ENCODE measurements around the gene LRRC3. TPM values are rescaled to one million over a fixed set of nuclear protein-coding genes. Genes with fewer than 3 reads are reported as not detected.
"Not testable (repeated sequence)": the region's sequence is repeated elsewhere in the genome, so short reads cannot be mapped to it uniquely, and the experiment has no call there.

The LRRC3 gene, protein sequence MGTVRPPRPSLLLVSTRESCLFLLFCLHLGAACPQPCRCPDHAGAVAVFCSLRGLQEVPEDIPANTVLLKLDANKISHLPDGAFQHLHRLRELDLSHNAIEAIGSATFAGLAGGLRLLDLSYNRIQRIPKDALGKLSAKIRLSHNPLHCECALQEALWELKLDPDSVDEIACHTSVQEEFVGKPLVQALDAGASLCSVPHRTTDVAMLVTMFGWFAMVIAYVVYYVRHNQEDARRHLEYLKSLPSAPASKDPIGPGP
- total RNA-seq = 2.1 TPM
- long read RNA-seq, full-length matches to known transcripts = 3 of 7 reads
- long read RNA-seq, partial matches to known transcripts = 0 of 7 reads
- long read RNA-seq, other reads (novel, unspliced or antisense) = 4 of 7 reads

DNA sequence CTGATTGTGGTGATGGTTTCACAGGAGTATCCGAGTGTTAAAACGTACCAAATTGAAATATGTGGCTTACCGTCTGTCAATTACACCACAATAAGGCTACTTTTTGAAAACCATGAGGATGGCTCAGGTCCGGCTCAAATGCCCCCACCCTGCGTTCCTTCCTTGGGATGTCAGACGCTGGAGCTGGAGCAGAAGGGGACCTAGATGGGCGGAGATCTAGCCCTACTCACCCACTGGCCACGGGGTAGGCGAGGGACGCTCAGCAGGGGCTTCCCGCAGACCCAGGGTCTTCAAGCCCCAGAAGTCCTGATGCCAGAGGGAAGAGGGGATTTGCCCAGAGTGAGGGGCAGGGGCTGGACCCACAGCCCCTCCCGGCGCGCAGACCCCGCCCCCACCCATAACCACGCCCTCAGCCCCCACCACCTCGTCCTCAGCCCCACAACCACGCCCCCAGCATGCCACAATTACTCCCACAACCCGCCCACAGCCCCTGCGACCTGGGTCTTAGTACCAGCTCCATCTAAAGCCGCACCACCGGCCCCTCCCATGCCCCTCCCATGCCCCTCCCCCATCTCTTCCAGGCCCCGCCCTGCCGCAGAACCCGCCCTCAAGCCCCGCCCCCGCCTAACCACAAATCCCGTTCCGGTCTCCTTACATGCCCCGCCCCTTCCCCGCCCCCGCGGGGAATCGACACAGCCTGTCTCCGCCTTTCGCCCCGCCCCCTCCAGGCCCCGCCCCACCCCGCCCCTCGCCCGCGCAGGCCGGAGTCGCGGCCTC, at the start of gene LRRC3:
Gene LRRC3 (plus strand): TSS at position 764 of the 777 bp plus-strand sequence. CDS start 1,135 bp downstream, outside the sequence.
- peak; percentile 91 for ATAC-seq
- intact Hi-C loops (cut with micrococcal nuclease) = no loop called here
- DNase-seq = peak; percentile 93

DNA sequence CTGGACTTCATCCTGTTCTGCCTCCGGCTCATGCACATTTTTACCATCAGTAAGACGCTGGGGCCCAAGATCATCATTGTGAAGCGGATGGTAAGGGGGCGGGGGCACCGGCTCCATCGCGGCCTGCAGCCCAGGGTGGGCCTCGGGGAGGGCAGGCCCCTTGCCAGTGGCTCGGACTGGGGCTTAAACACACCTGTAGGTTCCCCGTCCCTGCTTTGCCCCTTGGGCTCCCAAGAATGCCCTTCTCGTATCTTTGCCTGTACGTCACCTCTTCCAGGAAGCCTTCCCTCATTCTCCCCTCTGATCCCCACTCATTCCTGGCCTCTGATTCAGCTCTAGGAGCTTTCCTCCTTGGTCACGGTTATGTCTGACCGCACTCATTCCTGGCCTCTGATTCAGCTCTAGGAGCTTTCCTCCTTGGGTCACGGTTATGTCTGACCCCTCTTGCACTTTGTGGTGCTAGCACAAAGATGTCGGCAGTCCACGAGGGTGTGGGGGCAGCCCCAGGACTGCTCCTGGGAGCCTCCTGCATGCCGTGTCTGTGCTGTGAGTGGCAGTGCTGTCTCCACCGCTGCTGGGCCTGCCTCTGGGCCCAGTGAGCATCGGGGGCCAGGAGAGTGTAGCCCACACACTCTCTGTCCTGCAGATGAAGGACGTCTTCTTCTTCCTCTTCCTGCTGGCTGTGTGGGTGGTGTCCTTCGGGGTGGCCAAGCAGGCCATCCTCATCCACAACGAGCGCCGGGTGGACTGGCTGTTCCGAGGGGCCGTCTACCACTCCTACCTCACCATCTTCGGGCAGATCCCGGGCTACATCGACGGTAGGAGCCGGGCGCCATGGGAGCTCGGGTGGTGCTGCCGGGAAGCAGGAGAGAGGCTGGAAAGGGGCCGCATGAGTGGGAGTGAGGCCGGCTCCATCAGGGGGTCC, 49.1 kb upstream of the LRRC3 start:
- ATAC-seq = no peak
- intact Hi-C loops (cut with micrococcal nuclease) = no loop called here
- no peak for DNase-seq

DNA sequence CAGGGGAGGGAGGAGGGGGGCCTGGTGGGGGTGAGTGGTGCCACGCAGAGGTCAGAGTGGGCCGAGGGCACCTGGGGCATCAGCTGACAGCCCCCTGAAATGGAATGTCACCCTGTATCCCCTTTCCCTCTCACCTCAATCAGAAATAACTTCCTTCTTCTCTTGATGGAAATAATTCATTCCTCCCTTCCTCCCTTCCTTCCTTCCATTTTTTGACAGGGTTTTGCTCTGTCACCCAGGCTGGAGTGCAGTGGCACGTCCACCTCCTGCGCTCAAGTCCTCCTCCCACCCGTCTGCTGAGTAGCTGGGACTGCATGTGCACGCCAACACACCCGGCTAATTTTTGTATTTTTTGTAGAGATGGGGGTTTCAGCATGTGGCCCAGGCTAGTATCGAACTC, 48.4 kb upstream of the LRRC3 start:
- ATAC-seq = no peak
- intact Hi-C loops (cut with micrococcal nuclease) = no loop called here
- DNase-seq = no peak

DNA sequence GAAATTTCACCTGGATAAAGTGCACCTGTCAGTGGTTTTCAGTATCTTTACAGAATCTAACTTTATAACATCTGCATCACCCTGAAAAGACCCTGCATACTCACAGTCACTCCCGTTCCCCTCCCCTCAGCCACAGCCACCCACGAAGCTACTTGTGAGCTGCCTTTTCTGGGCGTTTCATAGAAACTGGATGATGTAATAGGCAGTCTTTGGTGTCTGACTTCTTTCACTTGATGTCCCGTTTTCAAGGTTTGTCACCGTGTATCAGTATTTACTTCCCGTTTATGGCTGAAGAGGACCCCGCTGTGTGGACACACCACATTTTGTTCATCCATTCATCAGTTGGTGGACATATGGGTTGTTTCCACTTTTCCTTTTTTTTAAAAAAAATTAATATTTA, 47.8 kb upstream of the LRRC3 start:
- intact Hi-C loops (cut with micrococcal nuclease) = no loop called here
- DNase-seq (no peak), ATAC-seq (no peak)

DNA sequence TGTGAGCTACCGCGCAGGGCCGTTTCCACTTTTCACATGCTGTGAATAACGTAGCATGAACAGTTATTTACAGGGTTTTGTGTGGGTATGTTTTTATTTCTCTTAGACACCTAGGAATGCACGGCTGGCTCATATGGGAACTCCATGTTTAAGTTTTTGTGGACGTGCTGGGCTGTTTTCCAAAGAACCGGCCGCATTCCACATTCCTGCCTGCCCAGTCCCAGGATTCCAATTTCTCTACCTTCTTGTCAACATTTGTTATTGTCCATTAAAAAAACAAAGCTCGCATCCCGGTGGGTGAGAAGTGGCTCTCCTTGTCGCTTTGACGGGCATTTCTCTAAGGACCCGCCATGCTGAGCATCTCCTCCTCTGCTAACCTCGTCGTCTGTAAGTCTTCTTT, 47.1 kb upstream of the LRRC3 start:
- DNase-seq (no peak), ATAC-seq (no peak)
- intact Hi-C loops (cut with micrococcal nuclease) = no loop called here

DNA sequence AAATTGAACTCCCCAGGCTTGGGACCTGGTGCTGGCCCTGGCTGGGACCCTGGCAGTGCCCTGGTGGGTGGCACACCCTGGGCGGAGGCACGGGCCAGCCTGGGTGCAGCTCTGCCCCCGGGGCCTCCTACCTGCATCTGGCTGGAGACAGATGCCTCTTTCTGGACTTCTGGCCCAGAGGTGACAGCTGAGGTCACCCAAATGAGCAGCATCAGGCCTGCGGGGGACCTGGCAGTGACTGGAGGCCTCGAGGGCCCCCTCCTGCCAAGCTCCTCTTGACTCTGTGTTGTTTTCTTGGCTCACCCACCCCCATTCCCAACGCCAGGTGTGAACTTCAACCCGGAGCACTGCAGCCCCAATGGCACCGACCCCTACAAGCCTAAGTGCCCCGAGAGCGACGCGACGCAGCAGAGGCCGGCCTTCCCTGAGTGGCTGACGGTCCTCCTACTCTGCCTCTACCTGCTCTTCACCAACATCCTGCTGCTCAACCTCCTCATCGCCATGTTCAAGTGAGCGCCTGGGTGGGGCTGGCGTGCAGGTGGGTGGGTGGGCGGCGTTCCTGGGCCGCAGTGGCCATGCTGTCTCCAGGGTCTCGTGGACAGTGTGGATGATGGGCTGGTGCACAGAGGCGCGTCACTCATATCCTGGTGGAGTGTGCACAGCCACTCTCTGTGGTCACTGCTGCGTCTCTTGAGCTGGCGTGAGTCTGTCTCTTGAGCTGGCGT, 41.6 kb upstream of the LRRC3 start:
- ATAC-seq = no peak
- intact Hi-C loops (cut with micrococcal nuclease) = no loop called here
- DNase-seq = no peak

DNA sequence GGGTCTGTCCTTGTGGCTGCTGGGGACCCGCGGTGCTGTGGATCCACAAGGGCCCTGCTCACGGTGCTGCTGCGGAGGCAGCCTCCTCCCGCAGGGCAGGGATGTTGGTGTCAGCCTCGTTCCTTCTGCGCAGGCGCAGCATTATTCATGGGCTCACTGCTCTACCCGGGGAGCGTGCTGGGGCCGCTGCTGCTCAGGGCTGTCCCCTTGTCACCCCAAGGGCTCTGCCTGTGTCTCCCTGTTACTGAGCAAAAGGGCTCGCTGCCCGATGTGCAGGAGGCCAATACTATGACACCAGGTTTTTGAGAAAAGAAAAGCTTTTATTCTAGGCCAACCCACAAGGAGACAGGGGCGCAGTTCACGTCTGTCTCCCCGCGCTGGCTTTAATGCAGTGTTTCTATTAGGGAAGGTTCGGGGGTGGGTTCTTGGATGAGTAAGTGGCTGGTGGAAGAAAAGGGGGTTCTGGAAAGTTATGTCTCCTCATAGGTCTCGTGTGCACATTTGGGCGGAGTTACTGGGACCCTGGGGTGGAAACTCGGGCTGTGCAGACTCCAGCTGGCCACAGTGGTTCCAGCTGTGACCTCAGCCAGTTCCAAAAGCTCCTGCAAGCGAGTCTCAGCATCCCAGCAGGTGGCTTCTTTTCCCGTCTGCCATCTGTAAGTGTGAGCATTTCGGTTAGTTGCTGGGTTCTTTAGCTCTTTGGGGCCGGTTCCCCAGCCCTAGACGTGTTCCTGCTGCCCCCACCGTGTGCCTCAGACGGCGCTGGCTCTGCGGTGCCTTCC, 40.8 kb upstream of the LRRC3 start:
- DNase-seq (no peak), ATAC-seq (no peak)
- intact Hi-C loops (cut with micrococcal nuclease) = no loop called here

DNA sequence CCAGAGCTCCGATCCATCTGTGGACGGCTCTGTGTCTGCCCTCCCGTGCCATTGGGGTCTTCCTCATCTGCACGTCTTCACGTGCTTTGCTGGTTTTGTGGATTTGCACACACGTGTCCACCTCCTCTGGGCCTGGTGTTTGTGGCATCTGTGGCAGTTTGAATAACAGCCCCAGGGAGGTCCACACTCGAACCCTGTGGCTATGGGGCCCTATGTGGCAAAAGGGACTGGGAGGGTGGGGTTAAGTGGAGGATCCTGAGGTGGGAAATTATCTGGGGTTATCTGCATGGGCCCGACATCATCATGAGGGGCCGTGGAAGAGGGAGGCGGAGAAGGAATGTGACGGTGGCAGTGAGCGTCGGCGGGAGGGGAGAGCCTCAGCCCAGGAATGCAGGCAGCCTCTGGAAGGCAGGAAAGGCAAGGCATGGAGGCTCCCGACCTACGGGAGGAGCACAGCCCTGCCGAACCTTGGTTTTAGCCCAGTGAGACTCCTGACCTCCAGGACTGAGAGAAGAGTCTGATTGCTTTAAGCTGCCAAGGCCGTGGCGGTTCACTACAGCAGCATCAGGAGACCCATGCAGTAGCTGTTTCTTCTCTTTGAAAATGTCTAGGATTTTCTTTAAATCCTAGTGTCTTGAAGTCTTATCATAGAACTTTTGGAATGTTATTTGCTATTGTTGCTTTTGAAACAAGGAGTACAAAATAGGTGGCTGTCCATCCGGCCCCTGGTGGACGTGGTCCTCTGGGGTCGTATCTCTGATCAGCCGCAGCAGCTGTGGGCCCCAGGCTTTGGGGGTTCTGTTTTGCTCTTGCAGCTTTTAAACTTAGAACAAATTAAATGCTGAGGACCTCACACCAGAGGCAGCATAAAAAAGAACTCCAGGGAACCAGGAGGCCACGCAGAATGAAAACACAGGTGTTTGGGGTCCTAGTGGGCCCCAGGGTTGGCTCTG, 40.0 kb upstream of the LRRC3 start:
- ATAC-seq (no peak), DNase-seq (no peak)
- intact Hi-C loops (cut with micrococcal nuclease) = no loop called here

DNA sequence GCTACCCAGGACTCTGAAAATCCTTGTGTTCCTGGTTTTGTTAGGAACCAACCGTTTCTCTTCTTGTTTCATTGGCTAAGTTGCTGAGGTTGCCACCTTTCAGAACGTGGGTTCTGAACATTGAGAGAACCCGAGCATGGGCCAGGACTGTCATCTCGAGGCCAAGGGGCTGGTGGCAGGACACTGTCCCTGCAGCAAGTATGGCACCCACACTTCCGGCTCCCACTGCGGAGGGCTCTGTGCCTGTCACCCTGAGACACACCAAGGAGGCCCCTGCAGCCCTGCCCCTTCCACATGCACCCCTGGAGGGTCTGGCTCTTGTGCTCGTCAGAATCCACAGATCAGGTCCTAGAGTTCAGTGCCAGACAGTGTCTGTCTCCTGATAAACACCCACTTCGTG, 39.1 kb upstream of the LRRC3 start:
- intact Hi-C loops (cut with micrococcal nuclease) = no loop called here
- ATAC-seq = no peak
- DNase-seq = no peak

DNA sequence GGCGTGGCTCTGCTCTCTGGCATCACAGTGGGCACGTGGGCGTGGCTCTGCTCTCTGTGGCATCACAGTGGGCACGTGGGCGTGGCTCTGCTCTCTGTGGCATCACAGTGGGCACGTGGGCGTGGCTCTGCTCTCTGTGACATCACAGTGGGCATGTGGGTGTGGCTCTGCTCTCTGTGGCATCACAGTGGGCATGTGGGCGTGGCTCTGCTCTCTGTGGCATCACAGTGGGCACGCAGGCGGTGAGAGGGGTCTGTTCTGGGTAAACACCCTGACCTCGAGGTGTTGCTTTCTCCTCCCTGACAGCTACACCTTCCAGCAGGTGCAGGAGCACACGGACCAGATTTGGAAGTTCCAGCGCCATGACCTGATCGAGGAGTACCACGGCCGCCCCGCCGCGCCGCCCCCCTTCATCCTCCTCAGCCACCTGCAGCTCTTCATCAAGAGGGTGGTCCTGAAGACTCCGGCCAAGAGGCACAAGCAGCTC, 37.6 kb upstream of the LRRC3 start:
- ATAC-seq; DNase-seq; intact Hi-C loops (cut with micrococcal nuclease): not testable (repeated sequence)

DNA sequence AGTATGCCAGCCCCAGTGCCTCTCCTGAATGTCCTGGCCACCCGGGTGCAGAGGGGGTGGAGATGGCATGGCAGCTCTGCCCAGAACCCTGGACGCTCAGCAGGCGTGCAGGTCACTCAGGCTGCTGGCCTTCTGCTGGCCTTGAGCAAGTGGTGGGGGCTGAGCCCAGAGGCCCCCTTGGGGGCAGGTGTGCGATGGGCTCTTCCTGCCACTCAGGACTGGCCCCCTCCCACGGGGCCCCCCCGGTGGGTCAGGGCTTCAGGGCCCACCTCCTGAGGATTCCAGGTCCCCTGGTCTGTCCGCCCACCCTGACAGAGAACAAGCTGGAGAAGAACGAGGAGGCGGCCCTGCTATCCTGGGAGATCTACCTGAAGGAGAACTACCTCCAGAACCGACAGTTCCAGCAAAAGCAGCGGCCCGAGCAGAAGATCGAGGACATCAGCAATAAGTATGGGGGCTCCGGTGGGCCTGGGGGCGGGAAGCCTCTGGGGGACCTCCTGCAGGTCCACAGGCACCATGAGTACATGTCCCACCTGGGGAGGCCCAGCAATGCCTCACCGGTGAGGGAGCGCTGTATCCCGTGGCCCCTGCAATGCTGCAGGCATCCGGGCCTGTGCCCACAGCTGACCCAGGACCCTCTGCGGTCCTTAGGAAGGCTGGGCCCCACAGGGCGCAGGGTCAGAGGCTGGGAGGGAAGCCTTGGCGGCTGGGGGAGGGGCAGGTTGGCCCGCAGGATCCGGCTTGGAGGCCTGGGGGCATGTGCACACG, 37.0 kb upstream of the LRRC3 start:
- DNase-seq = no peak

DNA sequence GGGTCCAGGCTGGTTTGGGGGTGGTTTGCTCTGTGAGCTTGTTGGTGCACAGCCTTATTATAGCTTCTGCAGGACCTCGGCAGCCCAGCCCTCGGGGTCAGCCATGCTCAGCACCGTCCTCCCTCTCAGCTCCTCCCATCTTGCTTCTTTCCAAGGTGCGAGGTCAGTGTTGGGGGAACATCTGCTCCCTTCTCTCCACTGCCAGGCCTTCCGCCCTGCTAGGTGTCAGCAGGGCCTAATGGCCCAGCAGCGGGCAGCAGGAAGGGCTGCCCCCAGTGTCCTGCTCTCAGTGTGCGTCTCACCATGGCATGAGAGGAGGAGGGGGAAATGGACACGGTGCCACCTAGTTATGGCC, 36.5 kb upstream of the LRRC3 start:
- intact Hi-C loops (cut with micrococcal nuclease) = no loop called here
- DNase-seq (no peak), ATAC-seq (no peak)

More for the DNA sequence above, 37.0 kb upstream of the LRRC3 start:
- intact Hi-C loops (cut with micrococcal nuclease) = no loop called here
- ATAC-seq = no peak

DNA sequence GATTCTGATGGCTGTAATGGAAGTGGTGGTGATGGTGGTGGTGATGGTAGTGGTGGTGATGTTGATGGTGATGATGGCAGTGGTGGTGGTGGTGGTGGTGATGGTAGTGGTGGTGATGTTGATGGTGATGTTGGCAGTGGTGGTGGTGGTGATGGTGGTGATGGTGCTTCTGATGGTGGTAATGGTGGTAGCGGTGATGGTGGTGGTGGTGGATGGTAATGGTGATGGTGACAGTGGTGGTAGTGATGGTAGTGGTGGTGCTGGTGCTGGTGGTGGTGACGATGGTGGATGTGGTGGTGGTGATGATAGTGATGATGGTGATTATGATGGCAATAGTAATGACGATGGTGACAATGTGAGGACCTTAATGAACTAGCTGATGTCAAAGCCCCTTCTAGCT, 35.6 kb upstream of the LRRC3 start:
- DNase-seq (no peak), ATAC-seq (no peak)
- intact Hi-C loops (cut with micrococcal nuclease) = no loop called here

DNA sequence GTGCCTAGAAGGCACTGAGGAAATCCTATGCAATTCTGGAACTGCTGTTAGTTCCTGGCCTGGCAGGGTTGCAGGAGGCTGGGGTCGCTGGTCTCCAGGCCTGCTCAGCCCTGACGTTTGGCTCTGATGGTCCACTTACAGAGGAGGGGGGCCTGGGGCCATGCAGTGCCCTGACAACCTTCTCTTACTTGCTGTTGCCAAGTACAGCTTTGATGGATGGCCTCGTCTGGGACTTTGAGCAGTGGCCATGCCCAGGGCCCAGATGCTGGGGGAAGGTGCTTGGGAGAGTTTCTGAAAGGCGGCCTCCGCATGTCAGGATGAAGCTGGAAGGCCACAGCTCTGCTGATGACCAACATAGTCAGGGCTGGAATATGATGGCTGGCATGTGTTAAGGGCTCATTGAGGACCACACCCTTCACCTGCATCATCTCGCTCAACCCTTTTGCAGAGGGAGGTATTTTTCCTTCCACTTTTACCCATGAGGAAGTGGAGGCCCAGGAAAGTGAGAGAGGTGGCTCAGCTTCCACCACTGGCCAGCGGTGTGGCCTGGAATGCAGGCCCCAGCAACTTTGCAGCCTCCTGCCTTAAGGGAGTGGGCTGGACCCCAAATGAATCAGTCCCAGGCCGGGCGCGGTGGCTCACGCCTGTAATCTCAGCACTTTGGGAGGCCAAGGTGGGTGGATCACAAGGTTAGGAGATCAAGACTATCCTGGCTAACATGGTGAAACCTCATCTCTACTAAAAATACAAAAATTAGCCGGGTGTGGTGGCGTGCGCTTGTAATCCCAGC, 34.7 kb upstream of the LRRC3 start:
- ATAC-seq (no peak), DNase-seq (peak; percentile 7)
- intact Hi-C loops (cut with micrococcal nuclease) = no loop called here

Measured in left ventricle myocardium superior (tissue), 1 donor.